ENCODE data around the gene TXLNA.
A peak's percentile ranks its signal among the peaks of the same experiment; 100 is the strongest.

The TXLNA gene

GRCh38 chr1:32184650-32185049 is 5.2 kb downstream of the TXLNA start:
- no peak for DNase-seq (ENCODE audit: low spot score)

DNA sequence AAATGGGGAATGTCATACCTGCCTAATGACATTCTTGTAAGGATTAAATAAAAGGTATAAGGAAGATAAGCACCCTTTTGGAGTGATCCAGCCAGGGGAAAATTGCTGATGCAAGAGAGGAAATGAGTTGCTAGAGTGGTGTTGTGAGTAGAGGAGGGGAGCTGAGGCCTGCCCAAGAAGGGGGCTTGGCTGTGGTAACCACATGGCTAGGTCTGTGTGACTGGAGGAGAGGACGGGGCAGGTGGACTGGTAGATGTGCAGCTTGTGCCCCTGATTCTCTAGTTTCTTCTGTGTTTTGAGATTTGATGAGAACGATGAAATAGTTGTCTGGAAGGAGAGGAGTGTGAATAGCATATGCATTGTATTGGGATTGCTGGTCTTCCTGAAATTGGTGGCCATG is 6.6 kb downstream of the TXLNA start:
- no peak for DNase-seq (ENCODE audit: low spot score)

GRCh38 chr1:32186491-32186890 is 7.0 kb downstream of the TXLNA start:
- DNase-seq (ENCODE audit: low spot score): no peak

GRCh38 chr1:32187850-32188249 is 8.4 kb downstream of the TXLNA start:
- no peak for DNase-seq (ENCODE audit: low spot score)

DNA sequence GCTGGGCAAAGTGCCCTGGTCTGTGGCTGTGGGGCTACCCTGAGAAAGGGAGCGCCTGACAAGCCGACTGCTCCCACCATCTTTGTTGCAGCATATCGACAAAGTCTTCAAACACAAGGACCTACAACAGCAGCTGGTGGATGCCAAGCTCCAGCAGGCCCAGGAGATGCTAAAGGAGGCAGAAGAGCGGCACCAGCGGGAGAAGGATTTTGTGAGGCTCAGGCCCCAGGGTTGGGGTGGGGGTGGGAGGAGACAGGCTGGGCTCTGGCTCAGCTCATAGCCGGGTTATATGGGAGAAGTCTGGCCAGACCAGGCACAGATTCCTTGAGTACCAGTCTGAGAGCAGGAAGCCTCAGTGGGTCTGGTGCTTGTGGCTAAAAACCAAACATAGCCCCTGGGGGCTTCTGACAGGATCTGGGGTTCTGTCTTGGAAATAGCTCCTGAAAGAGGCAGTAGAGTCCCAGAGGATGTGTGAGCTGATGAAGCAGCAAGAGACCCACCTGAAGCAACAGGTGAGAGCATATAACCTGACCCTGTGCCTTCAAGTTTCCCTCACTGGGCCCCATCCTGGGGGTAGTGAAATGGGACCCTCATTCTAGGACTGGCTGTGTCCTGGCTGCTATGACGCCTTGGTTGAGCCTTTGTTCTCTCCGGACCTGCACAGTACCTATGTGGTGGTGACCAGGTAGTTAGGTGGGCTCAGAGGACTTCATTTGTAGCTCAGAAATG is 12.9 kb downstream of the TXLNA start:
- DNase-seq (ENCODE audit: low spot score): no peak

GRCh38 chr1:32194984-32195383 is 15.5 kb downstream of the TXLNA start:
- no peak for DNase-seq (ENCODE audit: low spot score)

GRCh38 chr1:32195531-32195930 is 16.1 kb downstream of the TXLNA start:
- DNase-seq (ENCODE audit: low spot score): no peak

GRCh38 chr1:32195972-32196823 is 16.7 kb downstream of the TXLNA start:
- DNase-seq (ENCODE audit: low spot score): no peak

DNA sequence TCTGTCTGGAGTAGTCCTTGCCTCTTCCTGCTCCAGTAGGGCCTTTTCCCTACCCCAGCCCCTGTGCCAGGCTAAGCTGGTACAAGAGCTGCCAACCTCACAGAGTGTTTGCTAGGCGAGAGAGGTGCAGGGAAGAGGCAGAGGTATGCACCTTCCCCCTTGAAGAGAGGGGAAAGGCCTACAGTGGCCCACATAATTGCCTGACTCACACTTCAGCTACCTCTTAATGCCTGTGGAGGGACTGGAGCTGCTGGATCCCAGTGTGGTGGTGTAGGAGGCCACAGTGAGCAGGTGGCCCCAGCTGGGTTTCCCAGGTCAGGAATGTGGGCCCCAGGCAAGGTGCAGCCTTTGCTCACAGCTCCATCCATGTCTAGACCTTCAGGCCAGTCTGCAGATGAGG is 17.6 kb downstream of the TXLNA start:
- no peak for DNase-seq (ENCODE audit: low spot score)

DNA sequence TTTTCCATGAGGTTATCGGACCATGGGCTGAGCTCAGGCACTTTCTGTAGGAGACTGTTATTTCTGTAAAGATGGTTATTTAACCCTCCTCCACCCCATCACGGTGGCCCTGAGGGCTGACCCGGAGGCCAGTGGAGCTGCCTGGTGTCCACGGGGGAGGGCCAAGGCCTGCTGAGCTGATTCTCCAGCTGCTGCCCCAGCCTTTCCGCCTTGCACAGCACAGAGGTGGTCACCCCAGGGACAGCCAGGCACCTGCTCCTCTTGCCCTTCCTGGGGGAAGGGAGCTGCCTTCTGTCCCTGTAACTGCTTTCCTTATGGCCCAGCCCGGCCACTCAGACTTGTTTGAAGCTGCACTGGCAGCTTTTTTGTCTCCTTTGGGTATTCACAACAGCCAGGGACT is 18.4 kb downstream of the TXLNA start:
- DNase-seq (ENCODE audit: low spot score): no peak

DNA sequence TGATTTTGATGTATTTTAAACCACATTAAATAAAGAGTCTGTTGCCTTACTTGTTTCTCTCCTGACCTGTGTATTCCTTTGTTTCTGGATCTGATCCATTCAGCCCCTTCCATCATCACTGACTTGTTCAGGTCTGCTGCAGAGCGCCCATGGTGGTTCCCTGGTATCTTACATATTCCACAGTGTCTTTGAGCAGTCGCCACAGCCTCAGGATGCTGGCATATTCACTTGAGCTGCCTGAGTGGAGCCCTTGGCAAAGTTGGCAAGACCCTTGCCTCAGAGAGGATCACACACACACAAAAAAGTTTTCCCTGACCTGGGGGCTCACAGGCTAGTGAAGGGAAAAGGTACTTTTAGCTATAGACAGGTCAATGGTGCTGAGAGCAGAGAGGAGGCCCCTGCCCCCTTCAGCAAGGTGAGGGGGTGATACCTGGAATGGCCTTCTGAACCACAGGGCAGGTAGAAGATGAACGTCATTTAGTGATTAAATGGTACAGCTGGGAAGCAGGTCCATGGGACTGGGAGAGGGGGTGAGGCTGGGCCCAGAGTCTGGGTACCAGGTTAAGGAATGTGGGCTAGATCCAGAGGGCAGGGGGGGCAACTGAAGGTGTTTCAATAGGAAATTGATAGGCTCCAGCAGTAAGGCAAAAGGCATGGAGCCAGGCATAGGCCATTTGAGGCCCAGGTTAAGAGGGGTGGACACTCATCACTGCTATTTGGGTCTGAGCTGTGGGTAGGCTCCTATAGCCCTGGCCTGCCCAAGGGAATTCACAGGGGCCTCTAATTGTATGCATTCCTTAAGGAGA is 19.0 kb downstream of the TXLNA start:
- DNase-seq (ENCODE audit: low spot score): no peak

DNA sequence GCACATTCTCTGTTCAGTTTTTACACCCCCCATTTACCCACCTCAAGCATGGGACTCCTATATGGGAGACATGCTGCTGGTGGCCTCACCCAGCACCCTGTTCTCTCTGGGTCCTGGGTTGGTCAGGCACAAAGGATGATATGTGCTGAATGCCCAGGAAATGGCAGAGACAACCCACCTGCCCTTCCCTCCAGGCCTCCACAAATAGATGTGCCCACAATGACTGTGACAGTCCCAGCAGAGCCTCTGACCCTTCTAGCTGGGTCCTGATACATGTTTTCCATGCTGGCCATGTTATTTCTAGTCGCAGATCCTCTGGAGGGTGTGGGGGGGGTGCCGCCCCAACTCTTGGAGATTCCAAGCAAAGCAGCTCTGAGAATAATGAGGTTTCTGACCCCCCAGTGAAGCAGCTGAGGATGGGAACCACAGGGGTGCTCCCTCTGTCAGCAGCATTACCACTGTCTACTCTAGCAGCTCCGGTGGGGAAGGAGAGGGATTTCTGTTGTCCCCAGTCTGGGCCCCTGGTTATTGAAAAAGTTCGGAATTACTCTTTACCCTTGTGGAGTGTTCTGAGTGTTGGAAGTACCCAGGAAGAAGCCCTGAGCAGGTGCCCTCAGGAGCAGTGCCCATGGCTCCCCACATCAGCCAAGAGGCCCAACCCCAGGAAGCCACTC is 19.7 kb downstream of the TXLNA start:
- no peak for DNase-seq (ENCODE audit: low spot score)

DNA sequence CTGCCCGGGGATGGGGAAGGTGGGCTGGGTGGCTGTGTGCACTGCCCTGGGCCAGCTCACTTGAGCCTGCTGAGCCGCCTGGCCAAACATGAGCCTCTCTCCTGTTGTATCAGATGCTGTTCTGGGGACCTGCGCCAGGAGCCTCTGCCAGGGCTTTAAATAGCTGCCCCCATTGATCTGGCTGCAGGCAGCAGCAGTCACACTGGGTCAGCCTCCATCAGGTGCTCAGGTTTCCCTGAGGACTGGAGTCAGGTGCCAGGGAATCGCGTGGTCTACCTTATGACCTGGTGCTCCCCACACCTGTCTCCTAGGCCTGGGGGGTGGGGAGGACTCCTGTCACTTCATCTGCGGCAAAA is 20.2 kb downstream of the TXLNA start:
- DNase-seq (ENCODE audit: low spot score): no peak

- DNase-seq (ENCODE audit: low spot score): peak; percentile 34
These were observed 20.9 kb downstream of the TXLNA start, which contains the start of gene CCDC28B for GRCh38 chr1:32200226-32201010. TSS of gene CCDC28B (plus strand) at chr1:32200595. CDS start at chr1:32201936, 1,341 bp downstream.

DNA sequence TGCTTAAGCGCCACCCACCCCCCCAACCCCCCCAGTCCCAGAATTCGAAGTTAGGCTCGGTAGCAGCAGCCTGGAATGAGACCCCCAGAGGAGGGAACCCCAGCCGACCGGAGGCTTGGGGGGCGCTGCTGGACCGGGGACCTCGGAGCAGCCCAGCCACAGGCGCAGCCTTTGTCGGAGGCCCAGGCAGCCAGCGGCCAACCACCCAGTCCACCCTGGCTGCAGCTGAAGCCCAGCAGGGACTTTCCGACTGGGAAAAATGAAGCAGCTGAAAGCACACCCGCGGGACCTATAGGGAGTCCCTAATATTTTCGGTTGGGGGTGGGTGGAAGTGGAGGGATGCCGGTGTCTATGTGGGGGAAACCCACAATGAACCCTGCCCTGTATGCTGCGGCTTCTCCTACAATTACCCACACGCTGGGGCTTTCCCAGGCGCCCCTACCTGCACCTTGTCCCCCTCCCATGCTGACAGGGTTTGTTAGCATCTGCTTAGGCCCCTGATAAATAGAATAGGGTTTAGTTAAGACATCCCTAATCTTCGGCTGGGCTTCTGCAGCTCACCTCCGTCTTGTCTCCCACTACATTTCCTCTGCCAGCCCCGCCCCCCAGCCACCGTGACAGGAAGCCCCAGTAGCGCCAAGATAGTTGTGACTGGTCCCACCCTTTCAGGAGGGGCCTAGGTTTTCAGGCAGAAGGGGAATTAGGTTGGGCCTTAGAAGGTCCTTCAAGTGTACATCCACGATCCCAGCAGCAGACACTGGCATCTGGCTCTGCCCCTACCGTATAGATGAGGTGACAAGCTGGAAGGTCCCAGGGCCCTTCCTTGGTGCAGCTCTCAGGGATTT is 21.8 kb downstream of the TXLNA start:
- DNase-seq (ENCODE audit: low spot score): peak; percentile 62

GRCh38 chr1:32204943-32205361 is 25.5 kb downstream of the TXLNA start:
- DNase-seq (ENCODE audit: low spot score): no peak

GRCh38 chr1:32205401-32206370 is 26.2 kb downstream of the TXLNA start, which contains the start of gene IQCC:
TSS of gene IQCC (plus strand) at chr1:32205671. CDS start at chr1:32205682, 11 bp downstream.
- DNase-seq (ENCODE audit: low spot score): peak; percentile 86

DNA sequence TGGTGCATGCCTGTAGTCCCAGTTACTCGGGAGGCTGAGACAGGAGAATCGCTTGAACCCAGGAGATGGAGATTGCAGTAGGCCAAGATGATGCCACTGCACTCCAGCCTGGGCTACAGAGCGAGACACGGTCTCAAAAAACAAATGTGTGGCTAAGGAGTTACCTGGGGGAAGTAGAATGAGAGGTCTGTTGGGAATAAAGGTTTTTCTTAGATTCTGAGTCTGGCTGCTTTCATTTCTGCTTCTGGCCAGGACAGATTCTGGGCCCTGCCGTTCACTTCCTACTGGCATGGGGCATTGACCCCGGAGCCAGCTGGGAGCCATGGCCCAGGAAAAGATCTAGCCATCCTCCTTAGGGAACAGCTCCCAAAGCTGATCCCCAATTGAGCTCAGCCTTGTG is 29.0 kb downstream of the TXLNA start:
- DNase-seq (ENCODE audit: low spot score): no peak

GRCh38 chr1:32208891-32209328 is 29.4 kb downstream of the TXLNA start, which contains the start of gene DCDC2B:
TSS of gene DCDC2B (plus strand) at chr1:32209089. CDS start at chr1:32209094, 5 bp downstream.
- DNase-seq (ENCODE audit: low spot score): peak; percentile 86

Data from hematopoietic multipotent progenitor cell treated with erythropoietin and hydrocortisone succinate and interleukin-3 and kit ligand, for 15 days (in vitro differentiated cells).